Measurements from ENCODE around the gene FATE1. TPM values are rescaled to one million over a fixed set of nuclear protein-coding genes. Genes with fewer than 3 reads are reported as not detected.

The FATE1 gene
- total RNA-seq, 1 experiment from 2014 or later, result not detected

- CTCF ChIA-PET, result no interaction called here
- POLR2A ChIA-PET (ENCODE audit: unreplicated experiment), result no interaction called here
- no peak for DNase-seq
- H3K27ac ChIP-seq (ENCODE audit: low read length), result no peak overlapping the region
- H3K4me1 ChIP-seq (ENCODE audit: insufficient read depth, low read length), result no peaks in the 10 kb centered on the region
- ATAC-seq, result no peak
- no peaks in the 10 kb centered on the region for H3K9me3 ChIP-seq (ENCODE audit: low read length)
- no peaks in the 10 kb centered on the region for H3K27me3 ChIP-seq (ENCODE audit: low read length)
- no peak overlapping the region for H3K9ac ChIP-seq (ENCODE audit: low read length)
- no peak for TF ChIP-seq EZH2 (IDR thresholded peaks at IDR 0.05; ENCODE audit: low read length, unreplicated experiment)
- TF ChIP-seq CTCF (conservative IDR thresholded peaks at IDR 0.05; ENCODE audit: low read depth, low read length), result no peak
- no peak for TF ChIP-seq EZH2phosphoT487 (IDR thresholded peaks at IDR 0.05; ENCODE audit: borderline replicate concordance, low read length)
- no peak overlapping the region for H3K4me3 ChIP-seq (ENCODE audit: low read length)
- no peak overlapping the region for H2AFZ ChIP-seq (ENCODE audit: low read length)
- H3F3A ChIP-seq (ENCODE audit: low read length, unreplicated experiment), result no peaks in the 10 kb centered on the region
- no peaks in the 10 kb centered on the region for H3K36me3 ChIP-seq (ENCODE audit: low read depth, low read length)
- H3K9me2 ChIP-seq (replicated peaks; ENCODE audit: low read length), result no peaks in the 10 kb centered on the region
- H3K4me2 ChIP-seq (ENCODE audit: low read length), result no peak overlapping the region
- BruUV-seq (replicated peaks), result no TSS peak
- H4K20me1 ChIP-seq (ENCODE audit: low read length), result no peaks in the 10 kb centered on the region
- no peaks in the 10 kb centered on the region for H3K79me2 ChIP-seq (ENCODE audit: low read length)
- intact Hi-C loops (cut with micrococcal nuclease), result no loop called here
Observed at GRCh38 chrX:151723156-151723760, 7.4 kb downstream of the FATE1 start.

DNA sequence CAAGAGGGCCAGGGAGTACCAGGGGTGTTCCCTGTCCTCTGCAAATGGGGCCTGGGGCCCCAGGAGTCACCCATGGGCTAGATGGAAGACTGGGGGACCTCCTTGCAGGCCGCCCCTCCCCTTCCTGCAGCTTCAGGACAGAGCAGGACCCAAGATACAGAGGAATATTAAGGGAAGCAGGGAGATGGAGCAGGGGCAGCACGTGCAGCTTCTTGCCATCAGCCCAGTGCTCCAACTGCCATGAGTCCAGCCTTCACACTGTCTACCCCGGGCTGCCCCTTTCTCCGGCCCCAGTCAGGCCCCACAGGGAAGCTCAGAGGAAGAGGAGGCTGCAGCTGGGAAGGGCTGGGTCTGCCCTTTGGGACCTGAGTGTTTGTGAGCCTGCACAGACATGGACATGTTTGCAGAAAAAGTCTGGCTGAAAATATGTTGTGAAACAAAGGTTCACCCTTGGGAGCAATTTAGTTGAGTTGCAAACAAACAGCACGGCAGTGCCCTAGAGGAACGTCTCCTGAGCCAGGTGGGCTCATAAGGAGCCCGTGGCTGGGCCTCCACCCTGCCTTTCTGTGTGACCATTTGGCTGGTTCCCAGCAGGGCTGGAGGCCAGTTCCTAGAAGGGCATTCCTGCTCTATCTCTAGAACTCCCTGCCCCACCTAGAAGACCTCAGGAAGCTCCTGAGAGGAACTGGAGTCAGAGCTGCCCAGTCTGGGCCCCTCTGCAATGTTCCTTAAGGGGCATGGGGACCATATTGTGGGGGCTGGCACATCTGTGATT, 8.9 kb downstream of the FATE1 start:
- Histone ChIP-seq H3K9me3 (ENCODE audit: low read length) (no peaks in the 10 kb centered on the region), H3K9ac (ENCODE audit: low read length) (no peak overlapping the region), H3F3A (ENCODE audit: low read length, unreplicated experiment) (no peaks in the 10 kb centered on the region), H3K27me3 (ENCODE audit: low read length) (no peaks in the 10 kb centered on the region), H3K4me3 (ENCODE audit: low read length) (no peak overlapping the region), H3K79me2 (ENCODE audit: low read length) (no peaks in the 10 kb centered on the region), H3K36me3 (ENCODE audit: low read depth, low read length) (no peaks in the 10 kb centered on the region), H3K9me2 (replicated peaks; ENCODE audit: low read length) (no peaks in the 10 kb centered on the region), H4K20me1 (ENCODE audit: low read length) (no peaks in the 10 kb centered on the region), H3K4me1 (ENCODE audit: insufficient read depth, low read length) (no peaks in the 10 kb centered on the region), H2AFZ (ENCODE audit: low read length) (no peak overlapping the region), H3K4me2 (ENCODE audit: low read length) (no peak overlapping the region), H3K27ac (ENCODE audit: low read length) (no peak overlapping the region)
- intact Hi-C loops (cut with micrococcal nuclease), result no loop called here
- ChIA-PET CTCF (no interaction called here), POLR2A (ENCODE audit: unreplicated experiment) (no interaction called here)
- ATAC-seq (no peak), DNase-seq (no peak)
- TF ChIP-seq CTCF (conservative IDR thresholded peaks at IDR 0.05; ENCODE audit: low read depth, low read length) (no peak), EZH2 (IDR thresholded peaks at IDR 0.05; ENCODE audit: low read length, unreplicated experiment) (no peak), EZH2phosphoT487 (IDR thresholded peaks at IDR 0.05; ENCODE audit: borderline replicate concordance, low read length) (no peak)
- BruUV-seq (replicated peaks), result no TSS peak

DNA sequence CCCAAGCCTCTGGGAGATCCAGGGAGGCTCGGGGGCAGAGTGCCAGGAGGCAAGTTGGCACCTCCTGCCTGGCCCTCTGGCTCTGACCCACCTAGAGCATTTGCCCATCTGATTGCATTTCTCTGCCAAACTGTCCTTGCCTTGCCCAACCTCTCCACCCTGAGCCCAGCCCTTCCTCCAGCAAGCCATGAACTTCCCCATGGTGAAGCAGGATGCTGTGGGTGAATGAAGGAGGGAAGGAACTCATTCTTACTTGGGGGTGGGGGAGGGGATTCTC, 9.4 kb downstream of the FATE1 start:
- no peaks in the 10 kb centered on the region for H3K9me3 ChIP-seq (ENCODE audit: low read length)
- TF ChIP-seq CTCF (conservative IDR thresholded peaks at IDR 0.05; ENCODE audit: low read depth, low read length), result no peak
- no peak for TF ChIP-seq EZH2phosphoT487 (IDR thresholded peaks at IDR 0.05; ENCODE audit: borderline replicate concordance, low read length)
- no peak for TF ChIP-seq EZH2 (IDR thresholded peaks at IDR 0.05; ENCODE audit: low read length, unreplicated experiment)
- intact Hi-C loops (cut with micrococcal nuclease), result no loop called here

More for the DNA sequence above, 9.4 kb downstream of the FATE1 start:
- no peaks in the 10 kb centered on the region for H3K27me3 ChIP-seq (ENCODE audit: low read length)
- H3K9ac ChIP-seq (ENCODE audit: low read length), result no peak overlapping the region
- CTCF ChIA-PET, result no interaction called here
- no peak for ATAC-seq
- POLR2A ChIA-PET (ENCODE audit: unreplicated experiment), result no interaction called here
- DNase-seq, result no peak
- no peaks in the 10 kb centered on the region for H3K36me3 ChIP-seq (ENCODE audit: low read depth, low read length)
- H3K4me2 ChIP-seq (ENCODE audit: low read length), result no peak overlapping the region
- H3K4me3 ChIP-seq (ENCODE audit: low read length), result no peak overlapping the region
- no peaks in the 10 kb centered on the region for H3K79me2 ChIP-seq (ENCODE audit: low read length)
- H3F3A ChIP-seq (ENCODE audit: low read length, unreplicated experiment), result no peaks in the 10 kb centered on the region
- no peak overlapping the region for H2AFZ ChIP-seq (ENCODE audit: low read length)
- H3K4me1 ChIP-seq (ENCODE audit: insufficient read depth, low read length), result no peaks in the 10 kb centered on the region
- H4K20me1 ChIP-seq (ENCODE audit: low read length), result no peaks in the 10 kb centered on the region
- no peak overlapping the region for H3K27ac ChIP-seq (ENCODE audit: low read length)
- H3K9me2 ChIP-seq (replicated peaks; ENCODE audit: low read length), result no peaks in the 10 kb centered on the region
- no TSS peak for BruUV-seq (replicated peaks)

All from PC-3 (cell line).